DND-41 (cell line): ENCODE data around the gene TCERG1L.

Experiments used
- ATAC-seq: fragments of 200-7000 bp; cut with Tn5 transposase; 3 replicates; pipeline ENCODE4 v1.9.1; 2021; ENCODE audit warnings: low read depth; ENCODE audit not compliant: insufficient read depth
- DNase-seq: peaks from one replicate; pipeline ENCODE4 v3.0.0-alpha.2; 2020
- H2AFZ ChIP-seq: 2 replicates; pipeline ENCODE4 v1.6.0; 2012; ENCODE audit warnings: low read depth, low read length
- H3K27ac ChIP-seq: 2 replicates; pipeline ENCODE4 v1.5.1; 2012; ENCODE audit warnings: low read length, inconsistent platforms
- H3K27me3 ChIP-seq: fragments of 200-600 bp; sonication (generic); 2 replicates; pipeline ENCODE4 v1.6.0; 2012; ENCODE audit warnings: low read length, mild to moderate bottlenecking, inconsistent platforms; ENCODE audit not compliant: insufficient read depth, poor library complexity
- H3K36me3 ChIP-seq: 2 replicates; pipeline ENCODE4 v1.5.1; 2012; ENCODE audit warnings: low read length, inconsistent platforms; ENCODE audit not compliant: insufficient read depth
- H3K4me1 ChIP-seq: 2 replicates; pipeline ENCODE4 v1.5.1; 2012; ENCODE audit warnings: mild to moderate bottlenecking, low read length; ENCODE audit not compliant: insufficient read depth
- H3K4me2 ChIP-seq: 2 replicates; pipeline ENCODE4 v1.6.0; 2012; ENCODE audit warnings: mild to moderate bottlenecking, moderate library complexity, low read length, inconsistent platforms; ENCODE audit not compliant: insufficient read depth
- H3K4me3 ChIP-seq, 2 experiments: fragments of 200-600 bp in 1 of 2; shearing (Covaris generic) in 1 of 2; 2 replicates each; pipeline ENCODE4 v1.5.1; 2012 to 2016; ENCODE audit warnings: inconsistent platforms in 2 of 2, low read length in 2 of 2, mild to moderate bottlenecking in 2 of 2, low read depth in 1 of 2, moderate library complexity in 1 of 2
- H3K79me2 ChIP-seq: 2 replicates; pipeline ENCODE4 v1.6.0; 2012; ENCODE audit warnings: low read length, inconsistent platforms; ENCODE audit not compliant: insufficient read depth
- H3K9ac ChIP-seq: 2 replicates; pipeline ENCODE4 v1.6.0; 2012; ENCODE audit warnings: low read depth, mild to moderate bottlenecking, inconsistent platforms, low read length, moderate library complexity
- H3K9me3 ChIP-seq: 2 replicates; pipeline ENCODE4 v1.5.1; 2012; ENCODE audit warnings: low read length, moderate library complexity, mild to moderate bottlenecking, inconsistent platforms; ENCODE audit not compliant: insufficient read depth, severe bottlenecking
- H4K20me1 ChIP-seq: 2 replicates; pipeline ENCODE4 v1.6.0; 2012; ENCODE audit warnings: low read length; ENCODE audit not compliant: insufficient read depth
- CTCF ChIP-seq: IDR thresholded peaks from 2 replicates; pipeline ENCODE4 v1.5.1; 2012; ENCODE audit warnings: borderline replicate concordance, low read length, moderate library complexity, mild to moderate bottlenecking; ENCODE audit not compliant: poor library complexity, severe bottlenecking; ENCODE audit errors: extremely low read depth
- EZH2 ChIP-seq: IDR thresholded peaks from 3 replicates; pipeline ENCODE4 v1.6.1; 2012; ENCODE audit warnings: borderline replicate concordance, low read depth, mild to moderate bottlenecking, moderate library complexity, low read length, inconsistent platforms; ENCODE audit not compliant: severe bottlenecking

The TCERG1L gene

GRCh38 chr10:131219955-131220489 is 91.5 kb downstream of the TCERG1L start:
- no peak overlapping the region for H3K4me3 ChIP-seq
- no peak overlapping the region for H3K9ac ChIP-seq
- H4K20me1 ChIP-seq: no peaks in the 10 kb centered on the region
- DNase-seq (no peak), ATAC-seq (no peak)
- H3K4me2 ChIP-seq: no peak overlapping the region
- H3K9me3 ChIP-seq: no peaks in the 10 kb centered on the region
- no peak overlapping the region for H2AFZ ChIP-seq
- no peaks in the 10 kb centered on the region for H3K4me1 ChIP-seq
- TF ChIP-seq EZH2 (no peak), CTCF (no peak)
- no peaks in the 10 kb centered on the region for H3K36me3 ChIP-seq
- H3K79me2 ChIP-seq: no peaks in the 10 kb centered on the region
- H3K27ac ChIP-seq: no peak overlapping the region
- H3K27me3 ChIP-seq: no peaks in the 10 kb centered on the region

- TF ChIP-seq CTCF (no peak), EZH2 (no peak)
Observed at GRCh38 chr10:131219584-131219886, 92.0 kb downstream of the TCERG1L start.

DNA sequence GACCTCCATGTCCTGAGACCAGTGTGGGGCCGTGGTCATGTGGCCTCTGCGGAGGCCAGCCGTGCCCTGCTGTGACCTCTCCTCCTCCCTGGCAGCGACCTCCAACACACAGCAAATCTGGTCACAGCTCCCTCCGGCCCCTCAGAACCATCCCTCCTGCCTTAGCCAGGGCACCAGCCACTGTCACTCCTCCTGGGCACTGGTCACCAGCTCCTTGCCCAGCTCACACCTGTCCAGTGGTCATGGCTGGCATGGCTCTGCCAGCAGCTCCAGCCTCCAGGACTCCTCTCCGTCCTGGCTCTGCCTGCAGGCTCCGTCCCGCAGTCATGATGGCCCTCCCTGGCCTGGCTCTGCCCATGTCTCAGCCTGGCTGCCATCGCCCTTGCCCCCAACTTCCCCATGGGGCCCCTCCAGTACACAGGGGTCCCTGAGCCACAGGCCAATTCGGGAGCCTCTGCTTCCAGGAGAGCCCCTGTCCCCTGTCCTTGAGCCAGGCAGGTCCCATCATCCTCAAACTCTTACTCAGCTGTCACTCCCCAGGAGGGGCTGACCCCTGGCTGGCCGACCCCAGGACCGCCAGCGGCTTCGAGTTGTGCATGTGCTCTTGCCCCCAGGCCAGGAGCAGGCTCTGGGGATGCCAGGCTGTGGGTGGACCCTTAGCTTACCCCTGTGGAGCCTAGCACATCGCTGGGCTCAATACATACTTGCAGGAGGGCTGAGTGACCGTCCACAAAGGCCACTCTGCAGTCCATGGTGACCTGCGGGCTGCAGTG is 92.5 kb downstream of the TCERG1L start:
- Histone ChIP-seq H4K20me1 (no peaks in the 10 kb centered on the region), H3K27me3 (no peaks in the 10 kb centered on the region), H2AFZ (no peak overlapping the region), H3K9me3 (no peaks in the 10 kb centered on the region), H3K4me2 (no peak overlapping the region), H3K36me3 (no peaks in the 10 kb centered on the region), H3K79me2 (no peaks in the 10 kb centered on the region), H3K4me3 (no peak overlapping the region), H3K9ac (no peak overlapping the region), H3K27ac (no peak overlapping the region), H3K4me1 (no peaks in the 10 kb centered on the region)
- DNase-seq: no peak
- no peak for ATAC-seq
- TF ChIP-seq CTCF (no peak), EZH2 (no peak)

More at GRCh38 chr10:131219584-131219886, 92.0 kb downstream of the TCERG1L start:
- DNase-seq (no peak), ATAC-seq (no peak)
- Histone ChIP-seq H3K79me2 (no peaks in the 10 kb centered on the region), H3K36me3 (no peaks in the 10 kb centered on the region), H3K9ac (no peak overlapping the region), H3K9me3 (no peaks in the 10 kb centered on the region), H3K4me2 (no peak overlapping the region), H3K4me1 (no peaks in the 10 kb centered on the region), H3K27ac (no peak overlapping the region), H3K4me3 (no peak overlapping the region), H3K27me3 (no peaks in the 10 kb centered on the region), H2AFZ (no peak overlapping the region), H4K20me1 (no peaks in the 10 kb centered on the region)
